HepG2 (cell line): ENCODE data around the gene PSENEN. TPM values are rescaled to one million over a fixed set of nuclear protein-coding genes. Genes with fewer than 3 reads are reported as not detected.

Experiments used
- AGO1 ChIP-seq: fragments of 200-400 bp; formaldehyde crosslinking; IDR thresholded peaks from 2 replicates; pipeline ENCODE4 v1.6.1; 2017; ENCODE audit warnings: mild to moderate bottlenecking, low read depth, low read length, moderate library complexity; ENCODE audit not compliant: poor library complexity, severe bottlenecking
- HNRNPLL ChIP-seq: fragments of 200-400 bp; formaldehyde crosslinking; IDR thresholded peaks from 2 replicates; pipeline ENCODE4 v1.6.1; 2017; ENCODE audit warnings: mild to moderate bottlenecking, low read depth, low read length; ENCODE audit not compliant: poor library complexity, severe bottlenecking
- KIAA2018 ChIP-seq: sonication (generic); formaldehyde crosslinking; IDR thresholded peaks from 2 replicates; pipeline ENCODE4 v1.5.0; 2020; ENCODE audit warnings: mild to moderate bottlenecking, missing genetic modification reagents, borderline replicate concordance
- SYNCRIP ChIP-seq: fragments of 200-400 bp; formaldehyde crosslinking; IDR thresholded peaks from 2 replicates; pipeline ENCODE4 v1.6.1; 2018; ENCODE audit warnings: mild to moderate bottlenecking, low read depth, low read length; ENCODE audit not compliant: insufficient read depth
- ZNF280B ChIP-seq: sonication (generic); formaldehyde crosslinking; IDR thresholded peaks from 2 replicates; pipeline ENCODE4 v1.5.0; 2020; ENCODE audit warnings: missing genetic modification reagents, mild to moderate bottlenecking, borderline replicate concordance
- ZNF552 ChIP-seq: sonication (generic); formaldehyde crosslinking; IDR thresholded peaks from 2 replicates; pipeline ENCODE4 v1.9.0; 2022; ENCODE audit warnings: missing genetic modification reagents, mild to moderate bottlenecking, borderline replicate concordance
- polyA plus RNA-seq, 8 experiments: library from polyadenylated mRNA; depleted of rRNA in 3 of 8; stranded (reverse) in 7 of 8; unstranded in 1 of 8; fragments of >200 nt; fragmentation: Illumina TruSeq in 4 of 8; extraction: Trizol in 4 of 8; gene quantifications; 2 replicates each; pipeline versions ENCODE4 v1.2.1 to v1.2.3, GENCODE V29; 2011 to 2016; ENCODE audit warnings: low read depth in 4 of 8, missing spikeins in 1 of 8, mixed read lengths in 1 of 8; ENCODE audit not compliant: insufficient read depth in 1 of 8
- total RNA-seq, 5 experiments: library from RNA; depleted of rRNA; stranded (reverse); fragments of >200 nt; fragmentation: Illumina TruSeq; extraction: Trizol; gene quantifications; 2 replicates each; pipeline ENCODE4 v1.2.3, GENCODE V29; 2016; ENCODE audit warnings: low read depth in 1 of 5

PSENEN gene
- total and polyA plus RNA-seq, 2 of the 13 experiments (the other 11 are each of a cell fraction or from before 2014, with no cell fraction given): 16.9 to 34.2 TPM

GRCh38 chr19:35727956-35728706 lies 17.3 kb upstream of the PSENEN start (continued):
- TF ChIP-seq AGO1 (no peak), HNRNPLL (no peak), ZNF280B (CRISPR knock-in tag) (no peak), SYNCRIP (no peak), KIAA2018 (no peak), ZNF552 (CRISPR knock-in tag) (no peak)
- TF ChIP-seq, all 625 proteins: peak for 0
